Natural killer cell treated with Interleukin-12 subunit alpha and Interleukin-12 subunit beta and Interleukin-15 and Interleukin-18, amount 100 ng/mL, for 72 hours (primary cell): ENCODE data around the gene CACNA2D2. TPM values are rescaled to one million over a fixed set of nuclear protein-coding genes. Genes with fewer than 3 reads are reported as not detected.

Source experiments
- ATAC-seq, 2 donors: fragments of 150-1000 bp; cut with Tn5 transposase in 1 of 2; sonication (Bioruptor Pico), chemical (Tn5 transposase) in 1 of 2; 2 replicates each; pipeline ENCODE4 v1.10.0; 2021
- DNase-seq: peaks from one replicate; pipeline ENCODE4 v3.0.0; 2022; ENCODE audit warnings: low spot score
- H3K27ac Mint-ChIP-seq, 2 donors: 1 replicate in 1 of 2; 2 replicates in 1 of 2; pipeline ENCODE4 v1.8.0; 2022; ENCODE audit warnings: mixed read lengths in 2 of 2, mild to moderate bottlenecking in 1 of 2, moderate library complexity in 1 of 2
- H3K27me3 Mint-ChIP-seq, 2 donors: 1 replicate in 1 of 2; 2 replicates in 1 of 2; pipeline ENCODE4 v1.8.0; 2022; ENCODE audit warnings: mixed read lengths in 2 of 2
- H3K36me3 Mint-ChIP-seq: one replicate; pipeline ENCODE4 v1.8.0; 2022; ENCODE audit warnings: mixed read lengths
- H3K4me1 Mint-ChIP-seq, 2 donors: 1 replicate in 1 of 2; 2 replicates in 1 of 2; pipeline ENCODE4 v1.8.0; 2022; ENCODE audit warnings: low read depth in 2 of 2, mixed read lengths in 2 of 2, mild to moderate bottlenecking in 1 of 2
- H3K4me3 Mint-ChIP-seq: one replicate; pipeline ENCODE4 v1.8.0; 2022; ENCODE audit warnings: mixed read lengths
- H3K9me3 Mint-ChIP-seq: 2 replicates; pipeline ENCODE4 v1.8.0; 2022; ENCODE audit warnings: mixed read lengths
- total RNA-seq, 2 donors: library from RNA; stranded (reverse); gene quantifications; one replicate each; pipeline ENCODE4 v1.2.3, GENCODE V29; 2022

The CACNA2D2 gene
- total RNA-seq, 2 donors from 2014 or later, result 1.6 to 1.7 TPM

DNA sequence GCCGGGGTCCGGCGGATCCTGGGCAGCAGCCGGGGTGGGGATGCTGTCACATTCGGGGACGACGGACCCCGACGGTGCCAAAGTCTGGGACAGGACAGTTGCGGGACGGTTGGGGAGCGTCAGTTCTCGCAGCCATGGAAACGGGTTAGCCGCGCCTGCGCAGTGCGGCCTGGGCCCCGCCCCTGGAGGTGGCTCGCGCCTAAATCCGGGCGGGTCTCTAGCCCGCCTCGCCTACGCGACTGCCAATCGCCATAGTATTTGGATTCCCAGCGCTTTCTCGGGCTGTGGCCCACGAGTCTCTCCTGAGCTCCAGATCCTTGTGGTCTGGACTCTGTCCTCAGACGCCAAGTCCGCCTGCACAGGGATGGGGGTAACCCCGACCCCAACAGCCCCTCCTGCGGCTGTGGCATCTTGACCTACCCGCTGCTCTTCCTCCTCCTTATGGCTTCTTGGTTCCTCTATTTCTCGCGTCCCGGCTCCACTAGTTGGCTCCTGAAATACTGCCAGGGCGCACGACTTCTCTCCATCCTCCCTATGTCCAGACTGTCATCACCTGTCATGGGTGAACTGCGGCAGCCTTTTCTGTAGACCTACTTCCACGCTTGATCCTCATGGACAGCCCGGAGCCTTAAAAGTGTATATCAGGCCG lies 157.7 kb downstream of the CACNA2D2 start, which contains the start of gene ZMYND10:
TSS of gene ZMYND10 (minus strand) at position 147 of the 649 bp plus-strand sequence. CDS start 153 bp downstream, outside the sequence.
- Mint-ChIP-seq H3K36me3 (no peaks in the 10 kb centered on the region), H3K9me3 (no peaks in the 10 kb centered on the region), H3K27me3 (no peaks in the 10 kb centered on the region), H3K4me3 (peak within 1 kb of the TSS; percentile 77), H3K4me1 (peaks cover 41 to 55% of the 10 kb centered on the region in 2 donors), H3K27ac (peak within 1 kb of the TSS in 1 of 2 donors; percentile 63)
- DNase-seq (peak; percentile 83), ATAC-seq (peak in 1 of 2 donors; percentile 34)

DNA sequence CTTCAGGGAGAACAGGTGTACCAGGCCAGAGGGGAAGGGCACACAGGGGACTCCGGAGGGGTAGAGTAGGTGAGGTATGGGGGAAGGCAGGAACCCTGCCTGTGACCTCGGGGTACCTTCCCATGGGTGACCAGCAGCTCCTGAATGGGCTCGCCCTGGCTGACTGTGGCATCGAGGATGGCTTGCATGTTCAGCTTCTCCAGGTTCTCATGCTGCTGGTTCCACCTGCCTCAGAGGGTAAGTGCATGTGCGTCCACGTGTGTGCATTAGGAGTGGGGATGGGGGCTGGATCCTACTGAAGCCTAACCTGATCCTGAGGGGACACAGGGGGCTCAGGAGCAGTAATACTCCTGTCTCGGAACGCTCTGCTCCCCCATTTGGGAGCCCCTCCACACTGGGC lies 158.4 kb downstream of the CACNA2D2 start:
- no peaks in the 10 kb centered on the region for H3K36me3 Mint-ChIP-seq
- DNase-seq (no peak), ATAC-seq (no peak)
- no peak overlapping the region for H3K4me3 Mint-ChIP-seq
- H3K27ac Mint-ChIP-seq, result no peak overlapping the region
- no peaks in the 10 kb centered on the region for H3K27me3 Mint-ChIP-seq
- H3K9me3 Mint-ChIP-seq, result no peaks in the 10 kb centered on the region
- H3K4me1 Mint-ChIP-seq, result peaks cover 36 to 52% of the 10 kb centered on the region in 2 donors

DNA sequence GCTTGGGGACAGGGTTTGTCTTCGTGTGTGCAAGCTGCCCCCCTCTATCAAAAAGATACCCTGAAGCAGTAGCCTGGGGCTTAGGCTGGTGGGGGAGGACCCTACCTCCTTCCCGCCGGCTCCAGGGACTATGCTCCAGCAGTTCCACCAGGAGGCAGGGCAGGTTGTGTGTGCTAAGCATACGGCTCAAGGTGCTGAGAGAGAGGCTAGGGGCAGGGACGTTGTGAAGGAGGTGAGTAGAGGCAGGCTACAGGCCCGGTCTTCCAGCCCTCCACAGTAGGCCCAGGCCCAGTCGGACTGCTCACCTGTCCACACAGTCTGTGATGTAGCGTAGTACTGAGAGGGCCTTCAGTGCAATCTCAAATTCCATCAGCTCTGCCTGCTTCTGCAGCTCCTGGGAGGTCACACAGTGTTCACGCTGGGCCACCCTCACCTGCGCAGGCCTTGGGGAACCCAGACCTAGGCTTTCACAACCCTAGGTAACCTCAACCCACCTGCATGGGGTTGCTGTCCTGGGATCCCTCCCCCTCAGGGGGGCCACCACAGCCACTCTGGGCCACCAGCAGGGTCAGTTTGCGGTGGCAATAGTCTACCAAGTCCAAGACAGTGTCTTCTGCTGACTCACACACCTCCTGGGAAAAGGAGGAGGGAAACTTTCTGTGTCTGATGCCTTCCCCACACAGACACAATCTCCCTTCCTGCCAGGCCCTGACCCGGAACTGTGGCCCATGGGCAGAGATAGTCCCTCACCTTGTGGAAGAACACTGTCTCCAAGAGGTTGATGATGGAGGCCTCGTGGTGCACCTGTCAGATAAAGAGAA lies 160.4 kb downstream of the CACNA2D2 start:
- DNase-seq (no peak), ATAC-seq (no peak)
- Mint-ChIP-seq H3K9me3 (no peaks in the 10 kb centered on the region), H3K36me3 (no peaks in the 10 kb centered on the region), H3K27ac (peak overlapping the region in 1 of 2 donors; percentile 17), H3K4me1 (peaks cover 44 to 55% of the 10 kb centered on the region in 2 donors), H3K27me3 (no peaks in the 10 kb centered on the region), H3K4me3 (no peak overlapping the region)

- Mint-ChIP-seq H3K27ac (no peak overlapping the region), H3K4me1 (peaks cover 38 to 53% of the 10 kb centered on the region in 2 donors), H3K9me3 (no peaks in the 10 kb centered on the region), H3K36me3 (no peaks in the 10 kb centered on the region), H3K27me3 (no peaks in the 10 kb centered on the region), H3K4me3 (no peak overlapping the region)
- DNase-seq (no peak), ATAC-seq (no peak)
Measured at GRCh38 chr3:50341996-50342650, 161.3 kb downstream of the CACNA2D2 start.

GRCh38 chr3:50341537-50341936 lies 161.9 kb downstream of the CACNA2D2 start:
- no peaks in the 10 kb centered on the region for H3K27me3 Mint-ChIP-seq
- H3K4me3 Mint-ChIP-seq, result peak overlapping the region; percentile 83
- peaks cover 2% of the 10 kb centered on the region for H3K36me3 Mint-ChIP-seq
- no peak for DNase-seq
- peak overlapping the region in 1 of 2 donors; percentile 97 for H3K27ac Mint-ChIP-seq
- peaks cover 38 to 55% of the 10 kb centered on the region in 2 donors for H3K4me1 Mint-ChIP-seq
- H3K9me3 Mint-ChIP-seq, result no peaks in the 10 kb centered on the region
- no peak for ATAC-seq

DNA sequence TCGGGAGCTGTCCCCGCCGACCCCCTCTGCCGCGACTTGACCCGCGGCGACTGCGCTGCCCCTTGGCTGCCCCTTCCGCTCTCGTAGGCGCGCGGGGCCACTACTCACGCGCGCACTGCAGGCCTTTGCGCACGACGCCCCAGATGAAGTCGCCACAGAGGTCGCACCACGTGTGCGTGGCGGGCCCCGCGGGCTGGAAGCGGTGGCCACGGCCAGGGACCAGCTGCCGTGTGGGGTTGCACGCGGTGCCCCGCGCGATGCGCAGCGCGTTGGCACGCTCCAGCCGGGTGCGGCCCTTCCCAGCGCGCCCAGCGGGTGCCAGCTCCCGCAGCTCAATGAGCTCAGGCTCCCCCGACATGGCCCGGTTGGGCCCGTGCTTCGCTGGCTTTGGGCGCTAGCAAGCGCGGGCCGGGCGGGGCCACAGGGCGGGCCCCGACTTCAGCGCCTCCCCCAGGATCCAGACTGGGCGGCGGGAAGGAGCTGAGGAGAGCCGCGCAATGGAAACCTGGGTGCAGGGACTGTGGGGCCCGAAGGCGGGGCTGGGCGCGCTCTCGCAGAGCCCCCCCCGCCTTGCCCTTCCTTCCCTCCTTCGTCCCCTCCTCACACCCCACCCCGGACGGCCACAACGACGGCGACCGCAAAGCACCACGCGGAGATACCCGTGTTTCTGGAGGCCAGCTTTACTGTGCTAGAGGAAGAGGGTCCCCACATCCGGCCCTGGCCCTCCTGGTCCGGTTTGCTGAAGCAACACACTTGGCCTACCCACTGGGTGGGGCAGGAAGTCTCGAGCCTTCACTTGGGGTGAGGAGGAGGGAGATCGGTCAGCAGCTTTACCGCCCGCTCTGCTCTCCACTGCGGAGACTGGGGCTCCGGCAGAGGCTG lies 162.7 kb downstream of the CACNA2D2 start, which contains the start of gene RASSF1:
TSS of gene RASSF1 (minus strand) at position 389 of the 882 bp plus-strand sequence. CDS start at position 358, 31 bp downstream.
- Mint-ChIP-seq H3K27ac (peak within 1 kb of the TSS; percentile 97), H3K36me3 (peaks cover 7% of the 10 kb centered on the region), H3K4me1 (peaks cover 41 to 59% of the 10 kb centered on the region in 2 donors), H3K4me3 (peak within 1 kb of the TSS; percentile 97), H3K27me3 (no peaks in the 10 kb centered on the region), H3K9me3 (no peaks in the 10 kb centered on the region)
- peak; percentile 58 to 64 for ATAC-seq
- peak; percentile 90 for DNase-seq

GRCh38 chr3:50340147-50340447 lies 163.3 kb downstream of the CACNA2D2 start:
- ATAC-seq (no peak), DNase-seq (no peak)
- Mint-ChIP-seq H3K27ac (peak overlapping the region; percentile 97), H3K36me3 (peaks cover 7% of the 10 kb centered on the region), H3K4me1 (peaks cover 46 to 64% of the 10 kb centered on the region in 2 donors), H3K9me3 (no peaks in the 10 kb centered on the region), H3K4me3 (peak overlapping the region; percentile 97), H3K27me3 (no peaks in the 10 kb centered on the region)

DNA sequence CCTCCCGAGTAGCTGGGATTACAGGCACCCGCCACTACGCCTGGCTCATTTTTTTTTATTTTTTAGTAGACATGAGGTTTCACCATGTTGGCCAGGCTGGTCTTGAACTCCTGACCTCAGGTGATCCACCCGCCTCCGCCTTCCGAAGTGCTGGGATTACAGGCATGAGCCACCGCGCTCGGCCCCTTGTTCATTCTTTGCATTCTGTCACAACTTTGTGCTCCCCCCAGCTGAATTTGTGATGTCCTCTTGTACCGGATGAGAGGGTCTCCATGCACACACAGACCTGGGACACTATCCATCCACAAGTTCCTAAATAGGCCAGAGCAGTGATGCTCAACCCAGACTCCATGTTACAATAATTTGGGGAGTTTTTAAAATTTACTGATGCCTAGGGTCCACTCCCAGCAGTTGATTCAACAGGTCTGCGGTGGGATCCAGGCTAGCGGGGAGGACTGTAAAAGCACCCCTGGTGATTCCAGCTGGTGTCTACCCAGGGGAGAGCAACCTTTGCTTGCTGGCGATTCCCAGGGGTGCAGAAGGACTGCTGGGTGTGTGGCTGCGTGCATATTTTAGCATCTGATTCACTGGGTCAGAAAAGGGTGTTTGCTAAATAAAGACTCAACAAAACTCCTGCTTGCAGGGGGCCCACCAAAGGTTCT lies 163.8 kb downstream of the CACNA2D2 start:
- Mint-ChIP-seq H3K36me3 (peaks cover 7% of the 10 kb centered on the region), H3K9me3 (no peaks in the 10 kb centered on the region), H3K4me3 (peak overlapping the region; percentile 97), H3K27me3 (no peaks in the 10 kb centered on the region), H3K4me1 (peaks cover 47 to 62% of the 10 kb centered on the region in 2 donors), H3K27ac (peak overlapping the region; percentile 97)
- no peak for DNase-seq
- no peak for ATAC-seq

- no peaks in the 10 kb centered on the region for H3K27me3 Mint-ChIP-seq
- peaks cover 7% of the 10 kb centered on the region for H3K36me3 Mint-ChIP-seq
- H3K4me1 Mint-ChIP-seq, result peaks cover 54 to 67% of the 10 kb centered on the region in 2 donors
- H3K9me3 Mint-ChIP-seq, result no peaks in the 10 kb centered on the region
- DNase-seq, result no peak
- H3K4me3 Mint-ChIP-seq, result peak overlapping the region; percentile 97
- ATAC-seq, result no peak
- peak overlapping the region; percentile 97 for H3K27ac Mint-ChIP-seq
Measured at GRCh38 chr3:50338965-50339364, 164.5 kb downstream of the CACNA2D2 start.

DNA sequence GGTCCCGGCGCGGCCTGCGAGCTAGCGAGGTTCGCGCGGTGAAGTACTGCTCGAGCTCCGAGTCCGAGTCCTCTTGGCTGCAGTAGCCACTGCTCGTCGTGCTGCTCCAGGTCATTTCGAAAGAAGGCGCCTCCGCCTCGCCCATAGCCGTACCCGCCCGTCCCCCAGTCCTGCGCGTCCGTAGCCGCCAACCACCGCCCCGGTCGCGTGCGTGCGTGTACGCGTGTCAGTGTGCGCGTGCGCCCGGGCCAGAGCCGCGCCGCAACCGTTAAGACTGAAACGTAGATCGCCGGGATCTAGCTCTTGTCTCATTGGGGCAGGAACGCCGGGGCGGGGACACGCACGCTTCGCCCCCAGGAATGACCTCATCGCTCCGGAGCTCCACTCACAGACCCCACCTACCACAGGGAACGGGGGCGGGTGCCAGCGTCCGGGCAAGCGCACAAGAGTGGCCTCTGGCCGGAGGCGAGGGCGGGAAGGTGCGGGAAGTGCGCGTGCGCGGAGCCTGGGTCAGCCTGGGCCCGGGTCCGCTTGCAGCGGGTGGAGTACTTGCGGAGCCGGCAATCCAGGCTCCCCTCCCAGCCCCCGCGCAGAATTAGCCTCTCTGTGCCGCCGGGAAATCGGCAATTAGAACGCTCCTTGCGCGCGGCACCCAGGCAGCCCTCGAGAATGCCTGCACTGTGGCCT lies 166.1 kb downstream of the CACNA2D2 start:
- Mint-ChIP-seq H3K27ac (peak overlapping the region; percentile 97), H3K4me1 (peaks cover 59 to 67% of the 10 kb centered on the region in 2 donors), H3K36me3 (peaks cover 7% of the 10 kb centered on the region), H3K27me3 (no peaks in the 10 kb centered on the region), H3K4me3 (peak overlapping the region; percentile 97), H3K9me3 (no peaks in the 10 kb centered on the region)
- ATAC-seq (peak; percentile 85 to 93), DNase-seq (peak; percentile 99)

DNA sequence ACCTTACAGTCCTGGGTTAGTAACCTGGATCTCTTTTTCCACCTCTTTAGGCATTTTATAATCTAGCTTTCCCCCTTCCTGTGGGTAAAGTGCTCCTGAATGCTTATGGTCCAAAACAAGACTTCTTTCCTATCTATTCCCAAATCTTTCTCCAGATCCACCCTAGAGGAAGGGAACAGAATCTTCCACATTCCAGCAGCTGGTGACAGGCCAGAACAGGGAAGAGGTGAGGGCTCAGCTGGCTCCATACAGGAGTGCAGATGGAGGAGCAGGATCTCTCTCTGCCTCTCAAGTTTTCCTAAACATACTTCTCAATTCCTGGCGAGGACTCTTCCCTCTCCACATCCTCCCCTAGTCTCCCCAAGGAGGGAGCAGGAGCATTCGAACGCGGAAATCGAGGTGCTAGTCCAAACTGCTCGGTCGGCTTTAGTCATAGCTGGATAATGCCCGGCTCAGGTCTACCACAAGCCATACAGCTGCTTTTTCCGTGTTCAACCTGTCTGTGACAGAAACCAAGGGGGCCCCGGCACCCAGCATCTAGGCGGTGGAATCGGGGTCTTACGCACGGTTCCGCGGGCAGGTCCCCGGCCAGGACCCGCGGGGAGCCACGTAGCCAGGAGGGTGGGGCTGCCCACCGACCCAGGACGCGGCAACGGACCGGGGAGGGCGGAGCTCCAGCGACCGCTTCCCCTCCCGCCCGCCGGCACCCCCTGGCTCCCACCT lies 166.8 kb downstream of the CACNA2D2 start:
- H3K27me3 Mint-ChIP-seq, result no peaks in the 10 kb centered on the region
- ATAC-seq, result peak in 1 of 2 donors; percentile 45
- no peaks in the 10 kb centered on the region for H3K9me3 Mint-ChIP-seq
- peaks cover 7% of the 10 kb centered on the region for H3K36me3 Mint-ChIP-seq
- H3K4me1 Mint-ChIP-seq, result peaks cover 59 to 64% of the 10 kb centered on the region in 2 donors
- peak overlapping the region; percentile 97 for H3K27ac Mint-ChIP-seq
- DNase-seq, result no peak
- H3K4me3 Mint-ChIP-seq, result peak overlapping the region; percentile 97
